Nephron (organoid): ENCODE results near the gene PCGF1.

Source experiments
- H3K27ac Mint-ChIP-seq, 3 experiments: 2 replicates each; pipeline ENCODE4 v1.8.0; 2020; ENCODE audit warnings: mixed read lengths in 3 of 3, mild to moderate bottlenecking in 2 of 3, moderate library complexity in 1 of 3
- H3K27me3 Mint-ChIP-seq: 2 replicates; pipeline ENCODE4 v1.8.0; 2021; ENCODE audit warnings: low read depth, mild to moderate bottlenecking, moderate library complexity, mixed read lengths
- H3K36me3 Mint-ChIP-seq: 2 replicates; pipeline ENCODE4 v1.8.0; 2020; ENCODE audit warnings: low read depth, mixed read lengths
- H3K4me1 Mint-ChIP-seq: 2 replicates; pipeline ENCODE4 v1.8.0; 2020; ENCODE audit warnings: mixed read lengths
- H3K4me3 Mint-ChIP-seq, 3 experiments: 2 replicates each; pipeline ENCODE4 v1.8.0; 2020; ENCODE audit warnings: mild to moderate bottlenecking in 3 of 3, mixed read lengths in 3 of 3, moderate library complexity in 2 of 3
- H3K9me3 Mint-ChIP-seq: 2 replicates; pipeline ENCODE4 v1.8.0; 2020; ENCODE audit warnings: mixed read lengths
- CTCF ChIP-seq, 3 experiments: fragments of 200-600 bp; sonication (generic); IDR thresholded peaks; one replicate each; pipeline ENCODE4 v1.5.0; 2021; ENCODE audit warnings: antibody characterized with exemption in 3 of 3; ENCODE audit not compliant: unreplicated experiment in 3 of 3

PCGF1 gene

GRCh38 chr2:74457549-74458131 lies 49.9 kb downstream of the PCGF1 start:
- Mint-ChIP-seq H3K9me3 (no peaks in the 10 kb centered on the region), H3K27me3 (no peaks in the 10 kb centered on the region), H3K4me3 (peak overlapping the region; percentile 94 to 97 (median 96)), H3K36me3 (peaks cover 5% of the 10 kb centered on the region), H3K4me1 (peaks cover 42% of the 10 kb centered on the region), H3K27ac (peak overlapping the region; percentile 83 to 99 (median 96))
- no peak for TF ChIP-seq CTCF (IDR thresholded peaks at IDR 0.05; ENCODE audit: unreplicated experiment in 3 of 3)

GRCh38 chr2:74457129-74457548 lies 50.4 kb downstream of the PCGF1 start:
- Mint-ChIP-seq H3K9me3 (no peaks in the 10 kb centered on the region), H3K27ac (peak overlapping the region; percentile 83 to 99 (median 96)), H3K36me3 (peaks cover 3% of the 10 kb centered on the region), H3K4me3 (peak overlapping the region; percentile 94 to 97 (median 96)), H3K27me3 (no peaks in the 10 kb centered on the region), H3K4me1 (peaks cover 42% of the 10 kb centered on the region)
- no peak for TF ChIP-seq CTCF (IDR thresholded peaks at IDR 0.05; ENCODE audit: unreplicated experiment in 3 of 3)
